ENCODE results near the gene NUP50. TPM values are rescaled to one million over a fixed set of nuclear protein-coding genes. Genes with fewer than 3 reads are reported as not detected.
A peak's percentile ranks its signal among the peaks of the same experiment; 100 is the strongest.

The NUP50 gene
- total RNA-seq, 6 donors from 2014 or later, result 57.9 to 115 (median 66.7) TPM

GRCh38 chr22:45235101-45235777 is 71.5 kb downstream of the NUP50 start:
- Histone ChIP-seq H3K36me3 (peaks cover 0 to 10% (median 1%) of the 10 kb centered on the region in 4 donors), H3K9me3 (no peaks in the 10 kb centered on the region), H3K4me3 (no peak overlapping the region), H3K27ac (peak overlapping the region; percentile 32 to 71 (median 60)), H3K4me1 (peaks cover 21 to 43% (median 24%) of the 10 kb centered on the region in 4 donors), H3K27me3 (no peaks in the 10 kb centered on the region)
- 66 to 69% methylated on average over 13 to 23 of the region's 23 CpGs for WGBS, 2 donors
- ATAC-seq (ENCODE audit: low FRiP score in 2 of 2) (peak; percentile 17 to 58), DNase-seq (peak in 1 of 2 donors; percentile 64)
- TF ChIP-seq POLR2A (IDR thresholded peaks at IDR 0.05), result no peak
- TF ChIP-seq POLR2AphosphoS5 (IDR thresholded peaks at IDR 0.05), result peak in 1 of 2 donors; percentile 9
- no peak for TF ChIP-seq EP300 (IDR thresholded peaks at IDR 0.05)

GRCh38 chr22:45235851-45236342 is 72.2 kb downstream of the NUP50 start:
- Histone ChIP-seq H3K36me3 (peaks cover 0 to 10% (median 1%) of the 10 kb centered on the region in 4 donors), H3K9me3 (no peaks in the 10 kb centered on the region), H3K27me3 (no peaks in the 10 kb centered on the region), H3K4me1 (peaks cover 22 to 40% (median 24%) of the 10 kb centered on the region in 4 donors), H3K27ac (peak overlapping the region in 3 of 4 donors; percentile 54 to 71 (median 66)), H3K4me3 (no peak overlapping the region)
- ATAC-seq (ENCODE audit: low FRiP score in 2 of 2), result no peak
- TF ChIP-seq EP300 (IDR thresholded peaks at IDR 0.05) (no peak), POLR2AphosphoS5 (IDR thresholded peaks at IDR 0.05) (no peak)
- TF ChIP-seq, protein P1, sequence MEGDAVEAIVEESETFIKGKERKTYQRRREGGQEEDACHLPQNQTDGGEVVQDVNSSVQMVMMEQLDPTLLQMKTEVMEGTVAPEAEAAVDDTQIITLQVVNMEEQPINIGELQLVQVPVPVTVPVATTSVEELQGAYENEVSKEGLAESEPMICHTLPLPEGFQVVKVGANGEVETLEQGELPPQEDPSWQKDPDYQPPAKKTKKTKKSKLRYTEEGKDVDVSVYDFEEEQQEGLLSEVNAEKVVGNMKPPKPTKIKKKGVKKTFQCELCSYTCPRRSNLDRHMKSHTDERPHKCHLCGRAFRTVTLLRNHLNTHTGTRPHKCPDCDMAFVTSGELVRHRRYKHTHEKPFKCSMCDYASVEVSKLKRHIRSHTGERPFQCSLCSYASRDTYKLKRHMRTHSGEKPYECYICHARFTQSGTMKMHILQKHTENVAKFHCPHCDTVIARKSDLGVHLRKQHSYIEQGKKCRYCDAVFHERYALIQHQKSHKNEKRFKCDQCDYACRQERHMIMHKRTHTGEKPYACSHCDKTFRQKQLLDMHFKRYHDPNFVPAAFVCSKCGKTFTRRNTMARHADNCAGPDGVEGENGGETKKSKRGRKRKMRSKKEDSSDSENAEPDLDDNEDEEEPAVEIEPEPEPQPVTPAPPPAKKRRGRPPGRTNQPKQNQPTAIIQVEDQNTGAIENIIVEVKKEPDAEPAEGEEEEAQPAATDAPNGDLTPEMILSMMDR (IDR thresholded peaks at IDR 0.05), result no peak
- no peak for DNase-seq
- 91% methylated on average over 9 to 20 of the region's 20 CpGs for WGBS, 2 donors

- Histone ChIP-seq H3K27ac (no peak overlapping the region), H3K36me3 (peaks cover 0 to 10% (median 1%) of the 10 kb centered on the region in 4 donors), H3K4me1 (peaks cover 26 to 49% (median 32%) of the 10 kb centered on the region in 4 donors), H3K27me3 (no peaks in the 10 kb centered on the region), H3K4me3 (no peak overlapping the region), H3K9me3 (no peaks in the 10 kb centered on the region)
- TF ChIP-seq POLR2AphosphoS5 (IDR thresholded peaks at IDR 0.05), result no peak
- TF ChIP-seq, protein P1 (IDR thresholded peaks at IDR 0.05), result no peak
- no peak for TF ChIP-seq POLR2A (IDR thresholded peaks at IDR 0.05)
- TF ChIP-seq EP300 (IDR thresholded peaks at IDR 0.05), result no peak
- WGBS, 2 donors, result 91% methylated on average over 10 to 15 of the region's 15 CpGs
- DNase-seq, result no peak
- ATAC-seq (ENCODE audit: low FRiP score in 2 of 2), result no peak
Observed at GRCh38 chr22:45237065-45237990, 73.6 kb downstream of the NUP50 start.

Small RNAs within 50 kb of the gene (small RNA-seq; reads per million reads assigned to genes)
- 0.06 to 2.3 (median 0.90) reads per million in 4 donors for gene MIR1249

Other genes with a start within 250 kb of the NUP50 start
- under 1 TPM in 2 of 6 donors, not detected in 4; 0.06 to 0.24 TPM for gene PHF21B, start 153.9 kb upstream of the NUP50 start, total RNA-seq
- gene KIAA0930, start 77.0 kb downstream of the NUP50 start, total RNA-seq, result 100 to 1,000 TPM in 1 of 6 donors, 10 to 100 TPM in 5; 31.2 to 103 (median 42.8) TPM
- gene UPK3A, start 121.0 kb downstream of the NUP50 start, total RNA-seq, result under 1 TPM in 1 of 6 donors, not detected in 5; 0.44 TPM
- 100 to 1,000 TPM in 2 of 6 donors, 10 to 100 TPM in 3, 1 to 10 TPM in 1; 9.2 to 161 (median 27.6) TPM for gene FAM118A, start 146.0 kb downstream of the NUP50 start, total RNA-seq
- gene SMC1B, start 249.7 kb downstream of the NUP50 start, total RNA-seq, result not detected
- gene RIBC2, start 249.8 kb downstream of the NUP50 start, total RNA-seq, result 10 to 100 TPM in 1 of 6 donors, 1 to 10 TPM in 4, not detected in 1; 1.4 to 16.7 (median 3.5) TPM